H1 (cell line): ENCODE measurements around the gene ARHGAP26.

Source experiments
- CEBPB ChIP-seq: IDR thresholded peaks from 2 replicates; pipeline ENCODE4 v1.6.1; 2012; ENCODE audit warnings: low read depth, low read length
- POLR2AphosphoS5 ChIP-seq: IDR thresholded peaks from 2 replicates; pipeline ENCODE4 v1.6.1; 2011; ENCODE audit warnings: low read depth, low read length
- RAD21 ChIP-seq, 2 experiments: IDR thresholded peaks in 1 of 2; conservative IDR thresholded peaks in 1 of 2; 2 replicates each; pipeline ENCODE4 v1.6.1; 2011; ENCODE audit warnings: low read depth in 2 of 2, low read length in 2 of 2, improper control_type of control experiment in 1 of 2, inconsistent platforms in 1 of 2, mild to moderate bottlenecking in 1 of 2, moderate library complexity in 1 of 2
- TAF1 ChIP-seq: IDR thresholded peaks from 2 replicates; pipeline ENCODE4 v1.6.1; 2011; ENCODE audit warnings: mild to moderate bottlenecking, low read depth, low read length
- TF ChIP-seq, protein P1 (sequence below), 3 experiments: IDR thresholded peaks; 1 replicate in 2 of 3; 2 replicates in 1 of 3; pipeline versions ENCODE4 v1.5.1 to v1.6.1; 2011; ENCODE audit warnings: low read length in 3 of 3, mild to moderate bottlenecking in 3 of 3, inconsistent platforms in 2 of 3, low read depth in 1 of 3, moderate library complexity in 1 of 3; ENCODE audit not compliant: insufficient read depth in 1 of 3; ENCODE audit errors: control extremely low read depth in 1 of 3

DNA sequence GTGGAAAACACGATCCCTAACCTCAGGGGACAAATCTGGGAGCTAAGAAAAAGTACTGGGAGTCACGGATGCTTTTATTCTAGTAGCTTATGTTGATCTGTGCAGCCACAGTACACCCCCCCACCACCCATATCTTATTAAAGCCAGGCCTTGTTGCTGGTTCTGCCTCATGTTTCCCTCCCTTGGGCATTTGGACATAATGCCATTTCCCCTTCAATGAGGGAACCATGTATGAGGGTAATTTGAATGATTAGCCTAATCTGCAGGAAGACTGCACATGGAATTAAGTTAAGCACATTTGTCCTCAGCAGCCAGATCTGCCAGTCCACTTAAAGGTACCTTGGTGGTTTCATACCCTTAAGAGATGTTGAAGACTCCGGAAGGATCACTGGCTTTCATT, 102.0 kb downstream of the ARHGAP26 start:
- TF ChIP-seq POLR2AphosphoS5: no peak
- TF ChIP-seq, protein P1, sequence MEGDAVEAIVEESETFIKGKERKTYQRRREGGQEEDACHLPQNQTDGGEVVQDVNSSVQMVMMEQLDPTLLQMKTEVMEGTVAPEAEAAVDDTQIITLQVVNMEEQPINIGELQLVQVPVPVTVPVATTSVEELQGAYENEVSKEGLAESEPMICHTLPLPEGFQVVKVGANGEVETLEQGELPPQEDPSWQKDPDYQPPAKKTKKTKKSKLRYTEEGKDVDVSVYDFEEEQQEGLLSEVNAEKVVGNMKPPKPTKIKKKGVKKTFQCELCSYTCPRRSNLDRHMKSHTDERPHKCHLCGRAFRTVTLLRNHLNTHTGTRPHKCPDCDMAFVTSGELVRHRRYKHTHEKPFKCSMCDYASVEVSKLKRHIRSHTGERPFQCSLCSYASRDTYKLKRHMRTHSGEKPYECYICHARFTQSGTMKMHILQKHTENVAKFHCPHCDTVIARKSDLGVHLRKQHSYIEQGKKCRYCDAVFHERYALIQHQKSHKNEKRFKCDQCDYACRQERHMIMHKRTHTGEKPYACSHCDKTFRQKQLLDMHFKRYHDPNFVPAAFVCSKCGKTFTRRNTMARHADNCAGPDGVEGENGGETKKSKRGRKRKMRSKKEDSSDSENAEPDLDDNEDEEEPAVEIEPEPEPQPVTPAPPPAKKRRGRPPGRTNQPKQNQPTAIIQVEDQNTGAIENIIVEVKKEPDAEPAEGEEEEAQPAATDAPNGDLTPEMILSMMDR (IDR thresholded peaks at IDR 0.05; ENCODE audit: control extremely low read depth in 1 of 3, insufficient read depth in 1 of 3, low read depth in 1 of 3, low read length in 3 of 3): no peak
- TF ChIP-seq TAF1: no peak
- no peak for TF ChIP-seq RAD21 (IDR thresholded peaks at IDR 0.05 in 1 of 2, conservative IDR thresholded peaks at IDR 0.05 in 1 of 2; ENCODE audit: low read depth in 2 of 2, low read length in 2 of 2)
- TF ChIP-seq CEBPB: no peak
